GM21576 (cell line): ENCODE data around the gene ITSN1.

Experiments used
- ATAC-seq: cut with Tn5 transposase; IDR thresholded peaks from one replicate; pipeline ENCODE4 v1.9.1; 2021; ENCODE audit warnings: mild to moderate bottlenecking, moderate library complexity; ENCODE audit not compliant: unreplicated experiment

The ITSN1 gene

GRCh38 chr21:33831962-33832659 lies 189.8 kb downstream of the ITSN1 start:
- no peak for ATAC-seq

DNA sequence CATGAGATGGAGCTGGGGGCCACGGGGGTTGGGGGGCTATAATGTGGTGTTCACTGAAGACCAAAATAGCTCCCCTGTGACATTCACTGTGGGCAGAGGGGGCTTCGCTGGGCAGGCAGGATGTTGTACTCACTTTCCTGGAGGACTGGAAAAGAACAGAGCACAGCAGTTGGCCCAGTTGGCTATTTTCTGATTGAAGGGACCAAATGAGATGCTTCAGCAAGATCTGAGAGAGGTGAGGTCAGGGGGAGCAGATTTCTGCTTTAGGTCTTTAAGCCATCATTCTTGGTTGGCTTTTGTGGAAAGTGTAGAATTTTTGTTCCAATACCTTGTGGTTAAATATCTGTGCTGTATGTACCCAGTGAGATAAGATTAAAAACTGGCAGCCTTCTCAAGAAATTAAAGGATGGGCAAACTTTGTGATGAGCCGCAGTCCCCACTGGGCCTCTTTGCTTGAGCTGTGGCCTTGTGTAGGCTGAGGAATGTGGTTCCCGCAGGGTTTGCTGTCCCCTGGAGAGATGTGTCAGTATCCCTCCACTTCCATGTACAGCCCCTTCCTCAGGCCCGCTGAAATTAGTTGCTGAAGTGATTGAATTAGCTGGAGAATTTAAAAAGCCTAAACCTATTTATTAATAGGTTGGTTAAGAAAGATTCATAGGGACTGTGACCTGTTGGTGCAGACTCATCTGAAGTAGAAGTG lies 192.7 kb downstream of the ITSN1 start:
- ATAC-seq, result no peak

- ATAC-seq, result no peak
Observed at GRCh38 chr21:33835920-33836319, 193.6 kb downstream of the ITSN1 start.

DNA sequence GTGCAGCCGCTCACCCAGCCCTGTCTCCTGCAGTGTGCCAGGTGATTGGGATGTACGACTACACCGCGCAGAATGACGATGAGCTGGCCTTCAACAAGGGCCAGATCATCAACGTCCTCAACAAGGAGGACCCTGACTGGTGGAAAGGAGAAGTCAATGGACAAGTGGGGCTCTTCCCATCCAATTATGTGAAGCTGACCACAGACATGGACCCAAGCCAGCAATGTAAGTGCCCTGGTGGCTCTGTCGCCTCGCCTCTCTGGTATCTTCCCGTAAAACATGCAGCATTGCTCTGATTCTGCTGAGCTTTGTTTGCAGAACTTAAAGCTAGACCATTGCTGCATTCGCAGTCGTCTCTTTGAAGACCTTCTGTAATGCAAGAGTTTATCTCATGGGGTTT lies 194.1 kb downstream of the ITSN1 start:
- ATAC-seq, result no peak

DNA sequence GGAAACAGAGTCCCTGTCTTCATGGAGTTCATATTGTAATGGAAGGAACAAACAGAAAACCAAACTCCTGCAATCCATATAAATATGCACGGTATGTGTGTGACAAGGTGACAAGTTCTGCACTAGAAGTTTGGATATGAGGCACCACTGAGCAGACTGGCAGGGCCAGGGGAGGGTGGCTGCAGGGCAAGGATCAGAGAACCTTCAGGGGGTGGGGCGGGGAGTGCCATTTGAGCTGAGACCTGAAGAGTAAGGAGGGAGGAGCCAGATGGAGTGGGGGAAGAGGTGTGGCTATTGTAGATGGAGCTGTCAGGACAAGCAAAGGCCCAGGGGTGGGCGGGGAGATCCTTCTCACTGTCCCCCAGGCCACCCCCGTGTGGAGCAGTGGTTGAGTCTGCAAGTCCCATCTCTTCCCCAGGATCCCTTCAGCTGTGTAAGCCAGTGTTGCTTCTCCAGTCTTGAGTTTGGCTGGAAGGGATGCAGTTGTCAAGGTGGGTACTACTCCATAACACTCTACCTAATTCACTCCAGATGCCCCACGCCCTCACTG lies 196.9 kb downstream of the ITSN1 start:
- ATAC-seq, result no peak

- ATAC-seq, result no peak
Observed at GRCh38 chr21:33839806-33840205, 197.5 kb downstream of the ITSN1 start.

DNA sequence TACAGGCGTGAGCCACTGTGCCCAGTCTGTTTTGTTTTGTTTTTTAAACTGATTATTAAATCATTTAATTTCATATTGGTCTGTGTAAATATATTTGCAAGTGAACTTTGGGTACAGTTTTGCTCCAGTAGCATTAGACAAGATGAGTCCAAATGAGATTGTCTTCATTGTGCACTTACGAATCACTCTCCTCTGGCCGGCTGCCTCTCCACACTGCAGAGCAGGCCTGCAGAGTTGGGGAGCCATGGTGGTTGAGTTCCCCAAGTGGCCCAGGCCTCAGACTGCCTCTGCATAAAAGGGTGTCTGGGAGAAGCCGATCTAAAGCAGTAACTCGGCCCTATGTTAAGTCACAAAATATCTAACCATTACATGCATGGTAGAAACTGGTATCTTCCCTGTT lies 198.5 kb downstream of the ITSN1 start:
- ATAC-seq, result no peak

GRCh38 chr21:33841561-33841960 lies 199.3 kb downstream of the ITSN1 start:
- ATAC-seq, result no peak

GRCh38 chr21:33843216-33843615 lies 200.9 kb downstream of the ITSN1 start:
- ATAC-seq, result no peak

DNA sequence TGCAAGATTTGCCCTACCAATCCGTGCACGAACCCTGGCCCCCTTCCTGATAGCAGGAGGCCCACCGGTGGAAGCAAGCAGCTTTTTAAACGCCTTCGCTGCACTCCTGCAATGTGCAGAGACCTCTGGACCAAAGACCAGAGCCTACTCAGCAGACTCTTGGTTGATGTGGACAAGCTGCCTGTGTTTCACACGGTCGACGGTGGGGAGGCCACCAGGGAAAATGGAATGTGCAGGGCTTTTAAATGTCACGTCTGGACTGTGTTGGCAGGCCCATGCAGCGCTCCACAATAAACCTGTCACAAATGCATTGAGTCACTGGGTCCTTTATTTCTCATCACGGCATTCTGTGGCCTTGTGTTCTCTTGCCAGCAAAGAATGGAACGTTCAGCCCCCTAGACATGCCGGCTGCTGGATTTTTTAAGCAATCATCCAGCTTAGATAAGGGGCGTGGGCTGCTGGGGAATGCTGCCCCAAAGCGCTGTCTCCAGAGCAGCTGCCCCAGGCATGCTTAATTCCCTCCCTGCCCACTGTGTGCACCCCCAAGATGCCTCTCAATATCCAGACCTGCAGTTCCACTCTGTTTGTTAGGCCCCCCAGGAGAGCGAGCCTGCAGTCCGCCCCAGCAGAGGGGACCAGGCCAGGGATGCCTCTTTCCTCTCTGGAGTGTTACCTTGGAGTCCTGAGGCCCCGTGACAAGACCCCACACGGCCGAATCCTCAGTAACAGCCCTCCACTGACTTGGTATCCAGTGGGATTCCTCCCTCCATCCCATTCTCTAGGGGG lies 202.0 kb downstream of the ITSN1 start:
- ATAC-seq, result no peak

- ATAC-seq, result no peak
Observed at GRCh38 chr21:33844890-33845205, 202.5 kb downstream of the ITSN1 start.

DNA sequence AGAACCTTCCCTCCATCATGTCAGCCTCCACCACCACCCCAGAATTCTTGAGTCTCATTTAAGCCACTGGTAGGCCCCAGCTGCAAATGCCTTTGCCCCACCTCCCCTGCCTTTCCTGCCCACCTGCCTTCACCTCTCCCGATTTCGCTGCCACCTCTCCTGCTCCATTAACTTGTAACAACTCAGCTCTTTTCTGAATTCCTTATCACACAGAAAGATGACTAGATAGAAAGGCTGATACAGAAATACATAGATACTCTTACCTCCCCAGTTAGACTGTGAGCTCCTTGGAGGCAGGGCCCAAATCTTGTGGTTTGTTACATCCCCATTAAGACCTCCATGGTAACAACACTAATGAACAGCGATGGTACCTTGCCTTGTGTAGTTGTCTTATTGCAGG lies 203.8 kb downstream of the ITSN1 start:
- ATAC-seq, result no peak

DNA sequence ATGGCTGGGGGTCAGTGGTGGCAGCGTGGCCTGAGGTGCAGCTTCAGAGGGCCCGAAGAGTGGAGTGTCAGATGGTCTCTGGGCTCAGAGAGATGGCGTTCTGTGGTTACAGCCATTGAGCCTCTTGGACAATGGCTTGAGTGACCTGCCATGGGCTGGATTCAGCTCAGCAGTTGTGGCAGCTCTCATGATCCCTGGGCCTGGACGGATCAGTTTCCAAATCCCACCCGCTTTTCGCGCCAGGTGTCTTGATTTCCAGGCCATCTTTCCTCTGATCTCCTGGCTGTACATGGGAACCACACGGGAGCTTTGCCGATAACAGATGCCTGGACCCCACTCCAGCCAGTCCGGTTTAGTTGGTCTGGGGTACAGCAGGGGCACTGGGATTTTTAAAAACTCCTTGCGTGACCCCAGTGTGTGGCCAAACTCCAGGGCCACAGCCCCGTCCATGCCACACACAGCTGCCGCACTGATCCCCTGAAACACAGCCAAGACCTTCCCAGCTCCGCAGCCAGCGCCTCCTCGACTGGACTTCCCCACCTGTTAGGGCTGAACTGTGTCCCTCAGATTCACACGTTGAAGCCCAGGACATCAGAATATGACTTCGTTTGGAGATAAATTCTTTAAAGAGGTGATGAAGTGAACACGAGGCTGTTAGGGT lies 205.4 kb downstream of the ITSN1 start:
- ATAC-seq, result no peak

DNA sequence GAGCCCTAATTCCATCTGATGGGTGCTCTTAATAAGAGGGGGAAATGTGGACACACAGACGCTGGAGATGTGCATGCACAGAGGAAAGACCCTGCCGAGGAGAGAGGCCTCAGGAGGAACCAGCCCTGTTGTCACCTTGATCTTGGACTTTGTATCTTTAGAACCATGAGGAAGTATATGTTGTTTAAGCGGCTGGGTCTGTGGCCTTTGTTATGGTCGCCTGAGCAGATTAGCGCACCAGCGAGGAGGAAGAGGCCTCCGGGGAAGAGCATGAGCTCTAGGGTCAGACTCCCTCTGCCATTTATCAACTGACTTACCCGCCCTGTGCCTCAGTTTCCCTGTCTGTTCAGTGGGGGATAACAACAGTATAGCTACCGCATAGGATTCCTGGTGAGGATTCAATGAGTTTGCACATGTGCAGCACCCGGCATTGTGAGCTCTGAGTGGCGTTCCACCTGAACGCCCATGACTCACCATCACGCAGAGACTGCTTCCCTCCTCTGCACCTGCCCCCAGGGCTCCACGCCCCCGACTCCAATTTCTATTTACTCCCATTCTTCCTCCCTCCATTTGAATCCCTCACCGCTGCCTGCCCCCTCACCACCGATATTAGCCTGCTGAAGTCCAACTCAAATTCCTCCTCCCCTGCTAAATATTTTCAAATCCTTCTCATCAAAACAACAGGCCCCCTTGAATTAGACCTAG lies 206.1 kb downstream of the ITSN1 start:
- ATAC-seq, result no peak

GRCh38 chr21:33849834-33850233 lies 207.5 kb downstream of the ITSN1 start:
- ATAC-seq, result no peak

DNA sequence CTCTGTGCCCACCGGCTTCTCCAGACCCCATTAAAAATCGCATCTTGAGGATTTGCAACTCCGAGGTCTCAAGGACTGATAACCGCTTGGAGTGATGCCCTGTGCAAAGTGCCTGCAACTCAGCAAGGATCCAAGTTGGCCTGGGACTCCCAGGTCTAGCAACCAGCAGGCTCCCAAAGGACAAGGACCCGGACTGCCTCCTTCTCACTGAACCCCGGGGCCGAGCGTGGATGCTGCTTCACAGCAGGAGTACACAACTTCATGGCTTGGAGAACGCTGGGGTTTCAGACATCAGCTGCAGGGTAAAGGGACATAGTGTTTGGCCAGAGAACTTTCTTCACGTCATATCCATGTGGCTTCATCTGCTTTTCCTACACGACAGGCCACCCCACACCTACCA lies 208.1 kb downstream of the ITSN1 start:
- no peak for ATAC-seq

GRCh38 chr21:33850985-33851384 lies 208.7 kb downstream of the ITSN1 start:
- ATAC-seq, result no peak

GRCh38 chr21:33852485-33852884 lies 210.2 kb downstream of the ITSN1 start:
- no peak for ATAC-seq

GRCh38 chr21:33854604-33855003 lies 212.3 kb downstream of the ITSN1 start:
- ATAC-seq, result no peak

DNA sequence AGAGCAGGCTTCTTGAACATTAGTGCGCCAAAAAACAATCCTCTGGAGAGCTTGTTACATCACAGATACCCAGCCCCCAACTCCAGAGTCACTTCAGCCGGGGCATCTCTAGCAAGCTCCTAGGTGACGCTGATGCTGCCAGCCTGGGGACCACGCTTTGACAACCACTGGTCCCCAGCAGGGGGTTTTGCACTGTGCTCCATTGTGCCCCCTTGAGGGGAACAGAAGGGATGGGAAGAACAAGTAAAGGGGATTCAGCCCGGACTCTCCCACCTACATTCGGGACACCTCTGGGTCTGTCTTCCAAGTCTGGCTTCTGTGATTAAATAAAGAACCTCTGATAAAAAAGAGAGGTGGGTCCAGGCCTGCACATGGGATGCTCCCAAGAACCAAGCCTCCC lies 212.9 kb downstream of the ITSN1 start:
- ATAC-seq, result no peak
